AG04450 (cell line): ENCODE results near the gene GOLGA6A. TPM values are rescaled to one million over a fixed set of nuclear protein-coding genes. Genes with fewer than 3 reads are reported as not detected.

Experiments
- CTCF ChIA-PET: fragments of 300-600, 350-600 bp; formaldehyde crosslinking; extraction: SDS; loops from one replicate; lab custom pipeline; 2022; ENCODE audit warnings: antibody characterized with exemption, inconsistent platforms; lab: Charles Lee
- POLR2A ChIA-PET: fragments of 350-600 bp; formaldehyde crosslinking; extraction: SDS; loops from one replicate; lab custom pipeline; 2021; ENCODE audit warnings: antibody characterized with exemption, inconsistent platforms; lab: Yijun Ruan, JAX
- DNase-seq: peaks from one replicate; pipeline ENCODE4 v3.0.0-alpha.2; 2011; ENCODE audit warnings: low read depth, low spot score
- H3K27ac ChIP-seq: one replicate; pipeline ENCODE4 v1.5.1; 2012; ENCODE audit warnings: low read depth, low read length, control low read depth
- H3K27me3 ChIP-seq: one replicate; pipeline ENCODE4 v1.6.0; 2012; ENCODE audit warnings: low read length; ENCODE audit not compliant: control insufficient read depth, insufficient read depth
- H3K4me3 ChIP-seq: 2 replicates; pipeline ENCODE4 v1.5.1; 2011; ENCODE audit warnings: mild to moderate bottlenecking, low read depth, low read length, control low read depth
- H3K9me3 ChIP-seq: 2 replicates; pipeline ENCODE4 v1.5.1; 2012; ENCODE audit warnings: low read length; ENCODE audit not compliant: control insufficient read depth, insufficient read depth
- CTCF ChIP-seq: IDR thresholded peaks from 2 replicates; pipeline ENCODE4 v1.5.1; 2011; ENCODE audit warnings: low read depth, low read length, control low read depth, inconsistent platforms
- polyA plus RNA-seq: library from polyadenylated mRNA; depleted of rRNA; stranded (reverse); fragments of >200 nt; gene quantifications from 2 replicates; pipeline ENCODE4 v1.2.3, GENCODE V29; 2011

GOLGA6A gene
- polyA plus RNA-seq, 1 experiment, result not detected

GRCh38 chr15:74124759-74125158 lies 42.4 kb upstream of the GOLGA6A start:
- TF ChIP-seq CTCF, result no peak
- ChIA-PET POLR2A (no interaction called here), CTCF (interaction anchor here (2.4 to 4.6 kb wide), 3 partner anchors 71 to 198 kb away, joined by 27 to 43 read pairs (median 36); no protein-coding TSS in a partner anchor)
- Histone ChIP-seq H3K27ac (no peak overlapping the region), H3K27me3 (peaks cover 76% of the 10 kb centered on the region), H3K4me3 (no peak overlapping the region), H3K9me3 (no peaks in the 10 kb centered on the region; the same call in 1 of the 2 replicates)
- DNase-seq, result no peak

- peaks cover 72% of the 10 kb centered on the region for H3K27me3 ChIP-seq
- TF ChIP-seq CTCF, result no peak
- no peaks in the 10 kb centered on the region; the same call in 1 of the 2 replicates for H3K9me3 ChIP-seq
- ChIA-PET CTCF (interaction anchor here (0.8 to 2.0 kb wide), 3 partner anchors 70 to 199 kb away, joined by 3 to 7 read pairs (median 6); no protein-coding TSS in a partner anchor), POLR2A (no interaction called here)
- H3K4me3 ChIP-seq, result no peak overlapping the region
- no peak for DNase-seq
- no peak overlapping the region for H3K27ac ChIP-seq
Measured at GRCh38 chr15:74124196-74124595, 41.8 kb upstream of the GOLGA6A start.

DNA sequence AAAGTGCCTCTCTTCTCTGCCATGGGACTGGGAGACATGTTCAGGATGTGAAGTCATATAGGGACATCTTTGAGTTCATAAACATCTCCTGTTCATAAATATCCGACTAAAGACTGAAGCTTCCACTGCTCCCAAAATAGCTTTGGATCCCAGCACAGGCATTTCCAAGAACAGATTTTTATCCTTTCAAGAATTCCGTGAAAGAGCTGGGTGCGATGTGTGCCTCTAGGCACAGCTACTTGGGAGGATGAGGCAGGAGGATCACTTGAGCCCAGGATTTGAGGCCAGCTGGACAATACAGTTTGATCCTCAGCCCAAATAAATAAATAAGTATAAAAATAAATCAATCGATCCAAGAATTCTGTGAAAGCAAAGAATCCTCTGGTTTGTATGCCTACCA lies 41.3 kb upstream of the GOLGA6A start:
- ChIA-PET POLR2A (no interaction called here), CTCF (interaction anchor here (0.8 to 2.0 kb wide), 4 partner anchors 70 to 199 kb away, joined by 3 to 7 read pairs (median 4); no protein-coding TSS in a partner anchor)
- H3K27me3 ChIP-seq, result peaks cover 67% of the 10 kb centered on the region

DNA sequence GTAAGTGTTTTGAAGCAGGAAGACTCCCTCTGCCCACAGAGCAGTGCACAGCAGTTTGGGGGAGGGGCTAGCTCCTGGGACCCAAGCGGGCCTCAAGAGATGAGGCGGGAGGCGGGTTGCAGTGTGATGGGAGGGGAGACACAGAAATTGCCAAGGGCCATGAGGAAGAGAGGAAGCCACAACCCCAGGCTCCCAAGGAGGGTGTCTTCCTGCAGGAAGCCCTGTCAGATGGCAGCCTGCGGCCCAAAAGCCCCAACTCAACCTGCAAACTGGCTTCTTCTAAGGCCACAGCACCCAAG lies 40.7 kb upstream of the GOLGA6A start:
- 0 out of 2 replicates have a peak, but pooled peaks have one; percentile 3 for TF ChIP-seq CTCF
- Histone ChIP-seq H3K27me3 (peaks cover 61% of the 10 kb centered on the region), H3K9me3 (no peaks in the 10 kb centered on the region; the same call in 1 of the 2 replicates), H3K27ac (no peak overlapping the region), H3K4me3 (no peak overlapping the region)
- POLR2A ChIA-PET, result no interaction called here
- DNase-seq, result no peak
- CTCF ChIA-PET, result interaction anchor here (0.9 to 2.0 kb wide), 3 partner anchors 185 to 200 kb away, joined by 3 to 7 read pairs (median 6); no protein-coding TSS in a partner anchor

More for the DNA sequence above, 41.3 kb upstream of the GOLGA6A start:
- Histone ChIP-seq H3K9me3 (no peaks in the 10 kb centered on the region; the same call in 1 of the 2 replicates), H3K27ac (no peak overlapping the region), H3K4me3 (no peak overlapping the region)
- no peak for TF ChIP-seq CTCF
- no peak for DNase-seq

DNA sequence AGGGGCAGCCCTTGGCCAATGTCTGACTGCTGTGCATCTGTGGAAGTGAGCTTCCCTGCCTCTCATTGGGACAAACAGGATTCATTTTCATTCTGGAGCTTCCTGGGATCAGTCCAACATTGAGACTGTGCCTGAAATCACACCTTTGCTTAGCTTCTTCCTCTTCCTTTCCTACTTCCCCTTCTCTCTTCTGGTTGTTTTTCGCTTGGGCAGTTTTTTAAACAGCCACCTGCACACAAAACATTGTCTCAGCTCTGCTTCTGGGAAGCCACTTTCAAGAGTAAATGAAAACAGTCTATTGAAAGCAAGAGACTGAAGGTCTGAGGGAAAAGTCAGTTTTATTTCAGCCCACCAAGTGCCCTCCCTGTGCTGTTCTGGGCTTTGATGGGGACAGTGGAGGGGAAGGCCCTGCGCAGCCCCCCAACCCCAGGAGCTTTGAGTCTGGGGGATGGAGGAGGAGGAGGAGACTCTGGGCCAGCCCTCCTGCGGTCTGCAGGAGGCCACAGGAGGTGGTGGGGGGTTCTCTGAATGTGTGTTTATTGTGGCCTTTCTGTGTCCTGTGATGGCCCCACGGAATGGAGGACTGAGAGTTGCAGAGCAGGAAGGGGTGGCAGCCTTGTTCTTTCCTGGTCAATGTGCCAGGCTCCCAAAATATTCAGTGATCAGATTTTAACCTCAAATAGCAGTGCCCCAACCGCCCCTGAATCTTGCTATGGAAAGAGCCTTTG lies 40.2 kb upstream of the GOLGA6A start:
- TF ChIP-seq CTCF, result no peak
- DNase-seq, result no peak
- ChIA-PET POLR2A (no interaction called here), CTCF (interaction anchor here (0.9 to 2.0 kb wide), 4 partner anchors 185 to 200 kb away, joined by 3 to 7 read pairs (median 5); no protein-coding TSS in a partner anchor)
- no peak overlapping the region for H3K4me3 ChIP-seq
- peaks cover 57% of the 10 kb centered on the region for H3K27me3 ChIP-seq
- H3K27ac ChIP-seq, result no peak overlapping the region
- no peaks in the 10 kb centered on the region; the same call in 1 of the 2 replicates for H3K9me3 ChIP-seq
